ENCODE results near the gene ITGA8. TPM values are rescaled to one million over a fixed set of nuclear protein-coding genes. Genes with fewer than 3 reads are reported as not detected.

Gene ITGA8
- polyA plus RNA-seq, 1 donor (not counting 4 experiments of a cell fraction or from before 2014, with no cell fraction given) = not detected

DNA sequence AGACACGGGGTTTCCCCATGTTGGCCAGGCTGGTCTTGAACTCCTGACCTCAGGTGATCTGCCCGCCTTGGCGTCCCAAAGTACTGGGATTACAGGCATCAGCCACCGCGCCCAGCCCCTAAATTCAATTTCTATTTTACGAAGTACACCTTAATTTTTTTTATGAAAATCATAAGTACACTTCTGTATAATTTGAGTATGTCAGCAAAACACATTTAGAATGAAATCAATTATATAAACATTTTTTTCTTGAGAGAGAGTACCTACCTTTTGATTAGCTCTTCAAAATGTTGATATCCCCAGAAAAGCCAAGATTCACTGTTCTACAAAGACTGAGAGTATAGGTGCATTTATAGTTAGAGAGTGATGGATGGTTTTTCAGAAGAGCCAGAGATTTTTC, 20.5 kb upstream of the ITGA8 start:
- Histone ChIP-seq H3K36me3 (ENCODE audit: control insufficient read depth in 2 of 2, extremely low read depth in 1 of 2, insufficient read depth in 2 of 2, low read length in 2 of 2) (no peaks in the 10 kb centered on the region), H3K27me3 (ENCODE audit: control insufficient read depth, extremely low read depth, insufficient read depth, low read length) (no peaks in the 10 kb centered on the region), H3K9me3 (ENCODE audit: control insufficient read depth, low read depth, low read length) (no peaks in the 10 kb centered on the region), H4K20me1 (ENCODE audit: control insufficient read depth, extremely low read depth, insufficient read depth, low read length) (no peaks in the 10 kb centered on the region), H3K9ac (ENCODE audit: control insufficient read depth, extremely low read depth, insufficient read depth, low read length) (no peak overlapping the region), H3K27ac (ENCODE audit: control insufficient read depth, insufficient read depth, low read length) (no peak overlapping the region), H3K4me3 (ENCODE audit: control insufficient read depth in 2 of 3, extremely low read depth in 1 of 3, insufficient read depth in 2 of 3, low read depth in 1 of 3, low read length in 3 of 3) (no peak overlapping the region), H3K4me2 (ENCODE audit: control insufficient read depth, extremely low read depth, insufficient read depth, low read depth, low read length) (no peak overlapping the region), H3K79me2 (ENCODE audit: control insufficient read depth, insufficient read depth, low read length) (no peaks in the 10 kb centered on the region), H3K9me1 (ENCODE audit: control insufficient read depth, extremely low read depth, insufficient read depth, low read length) (no peaks in the 10 kb centered on the region), H3K4me1 (ENCODE audit: control insufficient read depth, extremely low read depth, insufficient read depth, low read length) (no peaks in the 10 kb centered on the region), H2AFZ (ENCODE audit: control insufficient read depth, low read length) (no peak overlapping the region)
- DNase-seq (ENCODE audit: low read depth, low spot score) (no peak), FAIRE-seq (no peak)
- no peak for TF ChIP-seq EZH2 (IDR thresholded peaks at IDR 0.05; ENCODE audit: low read length)
- TF ChIP-seq, protein P1, sequence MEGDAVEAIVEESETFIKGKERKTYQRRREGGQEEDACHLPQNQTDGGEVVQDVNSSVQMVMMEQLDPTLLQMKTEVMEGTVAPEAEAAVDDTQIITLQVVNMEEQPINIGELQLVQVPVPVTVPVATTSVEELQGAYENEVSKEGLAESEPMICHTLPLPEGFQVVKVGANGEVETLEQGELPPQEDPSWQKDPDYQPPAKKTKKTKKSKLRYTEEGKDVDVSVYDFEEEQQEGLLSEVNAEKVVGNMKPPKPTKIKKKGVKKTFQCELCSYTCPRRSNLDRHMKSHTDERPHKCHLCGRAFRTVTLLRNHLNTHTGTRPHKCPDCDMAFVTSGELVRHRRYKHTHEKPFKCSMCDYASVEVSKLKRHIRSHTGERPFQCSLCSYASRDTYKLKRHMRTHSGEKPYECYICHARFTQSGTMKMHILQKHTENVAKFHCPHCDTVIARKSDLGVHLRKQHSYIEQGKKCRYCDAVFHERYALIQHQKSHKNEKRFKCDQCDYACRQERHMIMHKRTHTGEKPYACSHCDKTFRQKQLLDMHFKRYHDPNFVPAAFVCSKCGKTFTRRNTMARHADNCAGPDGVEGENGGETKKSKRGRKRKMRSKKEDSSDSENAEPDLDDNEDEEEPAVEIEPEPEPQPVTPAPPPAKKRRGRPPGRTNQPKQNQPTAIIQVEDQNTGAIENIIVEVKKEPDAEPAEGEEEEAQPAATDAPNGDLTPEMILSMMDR (optimal IDR thresholded peaks at IDR 0.05 in 1 of 3, IDR thresholded peaks at IDR 0.05 in 1 of 3, conservative IDR thresholded peaks at IDR 0.05 in 1 of 3; ENCODE audit: extremely low read depth in 1 of 3, insufficient read depth in 2 of 3, low read length in 3 of 3) = no peak
- dilution Hi-C loops (cut with MboI; ENCODE audit: extremely low pct_ligation_motif_present, low sequenced_read_pairs) = no loop called here

DNA sequence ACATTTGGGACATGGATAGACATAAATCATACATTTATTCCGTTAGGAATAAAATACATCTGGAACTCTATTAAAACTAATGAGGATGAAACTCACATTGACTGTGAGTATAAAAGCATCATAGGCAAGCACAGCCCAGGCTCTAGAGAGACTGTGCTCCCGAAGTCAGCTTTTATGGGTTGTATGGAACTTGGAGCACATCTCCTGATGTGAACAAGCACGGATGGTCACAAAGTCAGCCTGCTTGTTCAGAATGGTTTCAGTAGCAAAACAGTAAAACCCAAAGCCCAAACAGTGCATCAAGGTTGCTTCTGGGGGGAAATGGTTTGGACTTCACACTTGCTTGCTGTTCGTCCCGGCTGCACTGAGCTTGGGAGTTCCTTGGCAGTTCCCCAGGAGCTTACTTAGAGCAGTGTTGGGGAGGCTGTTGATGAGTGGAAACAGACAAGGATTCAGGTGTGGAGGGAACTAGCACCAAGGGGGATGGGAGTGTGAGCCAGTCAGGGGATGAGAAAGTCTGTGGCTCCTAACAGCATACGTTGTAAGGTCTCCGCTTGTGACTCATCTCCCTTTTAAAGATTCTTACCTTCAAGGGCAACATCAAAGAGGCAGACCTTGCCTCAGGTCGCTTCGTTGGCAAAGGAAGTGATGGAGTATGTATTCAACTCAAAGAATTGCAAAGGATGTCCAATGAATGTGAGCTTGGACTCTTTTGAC, 19.7 kb upstream of the ITGA8 start:
- no peaks in the 10 kb centered on the region for H3K9me3 ChIP-seq (ENCODE audit: control insufficient read depth, low read depth, low read length)
- FAIRE-seq = no peak
- H3K4me1 ChIP-seq (ENCODE audit: control insufficient read depth, extremely low read depth, insufficient read depth, low read length) = no peaks in the 10 kb centered on the region
- H3K4me3 ChIP-seq (ENCODE audit: control insufficient read depth in 2 of 3, extremely low read depth in 1 of 3, insufficient read depth in 2 of 3, low read depth in 1 of 3, low read length in 3 of 3) = no peak overlapping the region
- H3K79me2 ChIP-seq (ENCODE audit: control insufficient read depth, insufficient read depth, low read length) = no peaks in the 10 kb centered on the region
- dilution Hi-C loops (cut with MboI; ENCODE audit: extremely low pct_ligation_motif_present, low sequenced_read_pairs) = no loop called here
- H3K36me3 ChIP-seq (ENCODE audit: control insufficient read depth in 2 of 2, extremely low read depth in 1 of 2, insufficient read depth in 2 of 2, low read length in 2 of 2) = no peaks in the 10 kb centered on the region
- no peak for TF ChIP-seq EZH2 (IDR thresholded peaks at IDR 0.05; ENCODE audit: low read length)
- TF ChIP-seq, protein P1 (optimal IDR thresholded peaks at IDR 0.05 in 1 of 3, IDR thresholded peaks at IDR 0.05 in 1 of 3, conservative IDR thresholded peaks at IDR 0.05 in 1 of 3; ENCODE audit: extremely low read depth in 1 of 3, insufficient read depth in 2 of 3, low read length in 3 of 3) = no peak
- DNase-seq (ENCODE audit: low read depth, low spot score) = no peak
- no peaks in the 10 kb centered on the region for H3K9me1 ChIP-seq (ENCODE audit: control insufficient read depth, extremely low read depth, insufficient read depth, low read length)
- H3K27ac ChIP-seq (ENCODE audit: control insufficient read depth, insufficient read depth, low read length) = no peak overlapping the region
- no peak overlapping the region for H3K9ac ChIP-seq (ENCODE audit: control insufficient read depth, extremely low read depth, insufficient read depth, low read length)
- no peaks in the 10 kb centered on the region for H3K27me3 ChIP-seq (ENCODE audit: control insufficient read depth, extremely low read depth, insufficient read depth, low read length)
- no peak overlapping the region for H2AFZ ChIP-seq (ENCODE audit: control insufficient read depth, low read length)
- H4K20me1 ChIP-seq (ENCODE audit: control insufficient read depth, extremely low read depth, insufficient read depth, low read length) = no peaks in the 10 kb centered on the region
- no peak overlapping the region for H3K4me2 ChIP-seq (ENCODE audit: control insufficient read depth, extremely low read depth, insufficient read depth, low read depth, low read length)
